ENCODE data around the gene ZNF831.

ZNF831 gene

GRCh38 chr20:59157531-59157930, 6.1 kb upstream of the ZNF831 start:
- DNase-seq (ENCODE audit: low read depth) = no peak

GRCh38 chr20:59157961-59158541, 5.6 kb upstream of the ZNF831 start:
- DNase-seq (ENCODE audit: low read depth) = no peak

- DNase-seq (ENCODE audit: low read depth) = no peak
Measured at GRCh38 chr20:59158673-59159072, 4.9 kb upstream of the ZNF831 start.

GRCh38 chr20:59159091-59159490, 4.5 kb upstream of the ZNF831 start:
- no peak for DNase-seq (ENCODE audit: low read depth)

- peak; percentile 56 for DNase-seq (ENCODE audit: low read depth)
Measured at GRCh38 chr20:59159493-59160376, 3.9 kb upstream of the ZNF831 start.

GRCh38 chr20:59160389-59161115, 3.1 kb upstream of the ZNF831 start:
- DNase-seq (ENCODE audit: low read depth) = no peak

- no peak for DNase-seq (ENCODE audit: low read depth)
Measured at GRCh38 chr20:59161721-59162120, 1.9 kb upstream of the ZNF831 start.

GRCh38 chr20:59164686-59165391, 1.2 kb downstream of the ZNF831 start:
- DNase-seq (ENCODE audit: low read depth) = no peak

- no peak for DNase-seq (ENCODE audit: low read depth)
Measured at GRCh38 chr20:59165396-59165795, 1.8 kb downstream of the ZNF831 start.

GRCh38 chr20:59165891-59166709, 2.5 kb downstream of the ZNF831 start:
- DNase-seq (ENCODE audit: low read depth) = no peak

GRCh38 chr20:59170406-59171349, 7.1 kb downstream of the ZNF831 start:
- DNase-seq (ENCODE audit: low read depth) = no peak

GRCh38 chr20:59171986-59172385, 8.4 kb downstream of the ZNF831 start:
- no peak for DNase-seq (ENCODE audit: low read depth)

GRCh38 chr20:59173938-59174491, 10.4 kb downstream of the ZNF831 start:
- no peak for DNase-seq (ENCODE audit: low read depth)

- DNase-seq (ENCODE audit: low read depth) = no peak
Measured at GRCh38 chr20:59175002-59175401, 11.4 kb downstream of the ZNF831 start.

GRCh38 chr20:59175861-59176260, 12.2 kb downstream of the ZNF831 start:
- no peak for DNase-seq (ENCODE audit: low read depth)

GRCh38 chr20:59176812-59177211, 13.2 kb downstream of the ZNF831 start:
- no peak for DNase-seq (ENCODE audit: low read depth)

- DNase-seq (ENCODE audit: low read depth) = no peak
Measured at GRCh38 chr20:59177266-59178250, 13.9 kb downstream of the ZNF831 start.

- no peak for DNase-seq (ENCODE audit: low read depth)
Measured at GRCh38 chr20:59178983-59179595, 15.5 kb downstream of the ZNF831 start.
